Measurements from ENCODE around the gene THSD4. TPM values are rescaled to one million over a fixed set of nuclear protein-coding genes. Genes with fewer than 3 reads are reported as not detected.
A peak's percentile ranks its signal among the peaks of the same experiment; 100 is the strongest.

The THSD4 gene
- total RNA-seq, 1 donor from 2014 or later: 2.5 TPM

DNA sequence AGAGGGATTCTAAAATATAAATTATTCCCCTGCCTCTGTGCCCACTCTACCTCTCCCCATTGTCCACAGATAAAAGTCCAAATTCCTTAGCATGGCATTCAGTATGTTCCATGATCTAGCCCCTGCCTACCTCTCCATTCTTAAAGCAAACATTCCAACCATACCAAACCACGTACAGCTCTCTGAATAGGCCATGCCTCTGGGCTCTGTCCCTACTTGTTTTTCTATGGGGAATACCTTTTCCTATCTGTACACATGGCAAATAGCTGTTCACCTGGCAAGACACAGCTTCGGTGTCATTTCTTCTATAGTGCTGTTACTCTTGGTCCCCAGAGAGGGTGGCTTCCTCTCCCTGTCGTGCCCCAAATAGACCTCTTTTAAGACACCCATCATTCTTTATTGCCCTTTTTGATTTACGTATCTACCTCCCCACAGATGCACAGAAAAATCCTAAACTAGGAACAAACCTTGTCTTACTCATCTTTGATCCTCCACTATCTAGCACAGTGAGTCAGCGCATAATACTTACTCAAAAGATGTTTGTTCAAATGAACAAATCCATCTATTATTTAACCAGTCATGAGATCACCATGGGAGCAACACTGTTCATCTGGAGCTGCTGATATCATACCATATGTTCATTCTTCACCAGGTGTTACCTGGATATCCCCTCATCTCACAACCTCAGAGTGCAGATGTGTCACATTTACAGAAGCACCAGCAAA, 329.8 kb downstream of the THSD4 start:
- Histone ChIP-seq H3K27ac (ENCODE audit: low read depth, low read length) (no peak overlapping the region), H3K4me3 (ENCODE audit: insufficient read depth, low read depth, low read length) (no peak overlapping the region), H3K27me3 (ENCODE audit: insufficient read depth, low read length) (no peaks in the 10 kb centered on the region), H3K79me2 (ENCODE audit: insufficient read depth, low read length) (no peaks in the 10 kb centered on the region), H2AFZ (ENCODE audit: low read depth, low read length) (no peak overlapping the region), H4K20me1 (ENCODE audit: insufficient read depth, low read length) (no peaks in the 10 kb centered on the region), H3K36me3 (ENCODE audit: insufficient read depth, low read length) (no peaks in the 10 kb centered on the region), H3K4me1 (ENCODE audit: insufficient read depth, low read length) (peaks cover 10% of the 10 kb centered on the region), H3K4me2 (ENCODE audit: low read length) (peak overlapping the region; percentile 22), H3K9me3 (ENCODE audit: insufficient read depth, low read depth, low read length) (no peaks in the 10 kb centered on the region), H3K9ac (ENCODE audit: low read length) (no peak overlapping the region)
- Mint-ChIP-seq H3K4me3 (ENCODE audit: unreplicated experiment) (no peak overlapping the region), H3K27me3 (ENCODE audit: low read depth, unreplicated experiment) (no peaks in the 10 kb centered on the region), H3K27ac (ENCODE audit: unreplicated experiment) (no peak overlapping the region), H3K36me3 (ENCODE audit: low read depth, unreplicated experiment) (no peaks in the 10 kb centered on the region), H3K4me1 (ENCODE audit: low read depth, unreplicated experiment) (peaks cover 11% of the 10 kb centered on the region), H3K9me3 (ENCODE audit: unreplicated experiment) (no peaks in the 10 kb centered on the region)
- TF ChIP-seq, protein P1, sequence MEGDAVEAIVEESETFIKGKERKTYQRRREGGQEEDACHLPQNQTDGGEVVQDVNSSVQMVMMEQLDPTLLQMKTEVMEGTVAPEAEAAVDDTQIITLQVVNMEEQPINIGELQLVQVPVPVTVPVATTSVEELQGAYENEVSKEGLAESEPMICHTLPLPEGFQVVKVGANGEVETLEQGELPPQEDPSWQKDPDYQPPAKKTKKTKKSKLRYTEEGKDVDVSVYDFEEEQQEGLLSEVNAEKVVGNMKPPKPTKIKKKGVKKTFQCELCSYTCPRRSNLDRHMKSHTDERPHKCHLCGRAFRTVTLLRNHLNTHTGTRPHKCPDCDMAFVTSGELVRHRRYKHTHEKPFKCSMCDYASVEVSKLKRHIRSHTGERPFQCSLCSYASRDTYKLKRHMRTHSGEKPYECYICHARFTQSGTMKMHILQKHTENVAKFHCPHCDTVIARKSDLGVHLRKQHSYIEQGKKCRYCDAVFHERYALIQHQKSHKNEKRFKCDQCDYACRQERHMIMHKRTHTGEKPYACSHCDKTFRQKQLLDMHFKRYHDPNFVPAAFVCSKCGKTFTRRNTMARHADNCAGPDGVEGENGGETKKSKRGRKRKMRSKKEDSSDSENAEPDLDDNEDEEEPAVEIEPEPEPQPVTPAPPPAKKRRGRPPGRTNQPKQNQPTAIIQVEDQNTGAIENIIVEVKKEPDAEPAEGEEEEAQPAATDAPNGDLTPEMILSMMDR (IDR thresholded peaks at IDR 0.05; ENCODE audit: insufficient read depth, low read depth, low read length): no peak
- no peak for TF ChIP-seq EZH2 (IDR thresholded peaks at IDR 0.05; ENCODE audit: insufficient read depth, low read length)
- DNase-seq (ENCODE audit: low read depth) (peak; percentile 65), FAIRE-seq (no peak)

DNA sequence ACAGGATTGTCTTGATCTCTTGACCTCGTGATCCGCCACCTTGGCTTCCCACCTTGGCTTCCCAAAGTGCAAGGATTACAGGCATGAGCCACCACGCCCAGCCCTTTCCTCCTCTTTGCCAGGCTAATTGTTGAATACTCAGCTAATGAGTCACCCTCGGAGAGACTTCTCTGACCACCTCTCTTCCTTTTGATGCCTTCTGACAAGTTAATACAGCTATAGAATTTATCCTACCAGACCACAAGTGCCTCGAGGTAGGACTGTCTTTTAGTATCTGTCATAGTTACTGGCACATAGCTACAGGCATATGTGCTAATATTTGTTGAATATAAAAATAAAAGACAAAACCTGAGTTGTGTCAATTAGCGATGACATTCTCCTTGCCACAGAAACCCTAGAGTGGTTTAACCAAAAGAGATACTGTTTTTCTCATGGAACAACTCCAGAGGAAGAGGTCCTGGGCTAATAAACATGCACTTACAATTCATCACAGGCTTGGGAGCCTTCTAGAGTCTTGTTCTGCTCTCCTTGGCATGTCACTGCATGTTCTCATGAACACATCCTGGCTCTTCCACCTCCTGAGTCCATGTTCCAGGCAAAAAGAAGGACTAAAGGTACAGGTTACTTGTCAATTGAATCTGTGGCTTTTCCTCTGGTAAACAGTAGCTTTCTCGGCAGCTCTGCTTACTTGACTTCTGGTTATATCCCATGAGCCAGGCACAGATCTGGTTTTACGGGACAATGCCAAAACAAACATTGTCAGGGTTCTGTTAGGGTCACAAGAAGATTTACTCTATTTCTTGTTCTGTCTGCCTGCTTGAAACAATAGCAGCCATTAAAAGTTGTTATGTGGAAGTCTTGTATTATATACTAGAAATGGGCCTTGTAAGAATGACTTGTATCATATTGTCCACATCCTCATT, 332.3 kb downstream of the THSD4 start:
- no peaks in the 10 kb centered on the region for H3K36me3 Mint-ChIP-seq (ENCODE audit: low read depth, unreplicated experiment)
- H3K27me3 Mint-ChIP-seq (ENCODE audit: low read depth, unreplicated experiment): no peaks in the 10 kb centered on the region
- Histone ChIP-seq H4K20me1 (ENCODE audit: insufficient read depth, low read length) (no peaks in the 10 kb centered on the region), H3K27me3 (ENCODE audit: insufficient read depth, low read length) (no peaks in the 10 kb centered on the region), H3K4me2 (ENCODE audit: low read length) (peak overlapping the region; percentile 43), H3K4me1 (ENCODE audit: insufficient read depth, low read length) (peaks cover 10% of the 10 kb centered on the region), H3K79me2 (ENCODE audit: insufficient read depth, low read length) (no peaks in the 10 kb centered on the region), H3K27ac (ENCODE audit: low read depth, low read length) (no peak overlapping the region), H3K4me3 (ENCODE audit: insufficient read depth, low read depth, low read length) (no peak overlapping the region), H2AFZ (ENCODE audit: low read depth, low read length) (no peak overlapping the region), H3K9ac (ENCODE audit: low read length) (no peak overlapping the region), H3K9me3 (ENCODE audit: insufficient read depth, low read depth, low read length) (no peaks in the 10 kb centered on the region), H3K36me3 (ENCODE audit: insufficient read depth, low read length) (no peaks in the 10 kb centered on the region)
- H3K4me3 Mint-ChIP-seq (ENCODE audit: unreplicated experiment): no peak overlapping the region
- FAIRE-seq (no peak), DNase-seq (ENCODE audit: low read depth) (peak; percentile 63)
- no peak for TF ChIP-seq EZH2 (IDR thresholded peaks at IDR 0.05; ENCODE audit: insufficient read depth, low read length)
- TF ChIP-seq, protein P1 (IDR thresholded peaks at IDR 0.05; ENCODE audit: insufficient read depth, low read depth, low read length): no peak
- H3K9me3 Mint-ChIP-seq (ENCODE audit: unreplicated experiment): no peaks in the 10 kb centered on the region
- H3K27ac Mint-ChIP-seq (ENCODE audit: unreplicated experiment): peak overlapping the region; percentile 2
- peaks cover 11% of the 10 kb centered on the region for H3K4me1 Mint-ChIP-seq (ENCODE audit: low read depth, unreplicated experiment)
